ENCODE results near the gene PLSCR2. TPM values are rescaled to one million over a fixed set of nuclear protein-coding genes. Genes with fewer than 3 reads are reported as not detected.
"Not testable (repeated sequence)": the region's sequence is repeated elsewhere in the genome, so short reads cannot be mapped to it uniquely, and the experiment has no call there.

PLSCR2 gene
- total RNA-seq, 2 experiments from 2014 or later = not detected

DNA sequence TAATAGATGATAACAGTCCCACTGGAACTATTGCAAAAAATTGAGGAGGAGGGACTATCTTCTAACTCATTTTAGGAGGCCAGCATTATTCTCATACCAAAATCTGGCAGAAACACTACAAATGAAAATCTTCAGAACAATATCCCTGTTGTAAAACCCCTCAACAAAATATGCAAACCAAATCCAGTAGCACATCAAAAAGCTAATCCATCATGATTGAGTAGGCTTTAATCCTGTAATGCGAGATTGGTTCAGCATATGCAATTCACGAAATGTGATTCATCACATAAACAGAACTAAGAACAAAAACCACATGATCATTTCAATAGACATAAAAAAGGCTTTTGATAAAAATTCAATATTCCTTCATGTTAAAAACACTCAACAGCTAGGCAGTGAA, 23.9 kb upstream of the PLSCR2 start:
- POLR2A ChIA-PET = no interaction called here
- CTCF ChIA-PET = no interaction called here

DNA sequence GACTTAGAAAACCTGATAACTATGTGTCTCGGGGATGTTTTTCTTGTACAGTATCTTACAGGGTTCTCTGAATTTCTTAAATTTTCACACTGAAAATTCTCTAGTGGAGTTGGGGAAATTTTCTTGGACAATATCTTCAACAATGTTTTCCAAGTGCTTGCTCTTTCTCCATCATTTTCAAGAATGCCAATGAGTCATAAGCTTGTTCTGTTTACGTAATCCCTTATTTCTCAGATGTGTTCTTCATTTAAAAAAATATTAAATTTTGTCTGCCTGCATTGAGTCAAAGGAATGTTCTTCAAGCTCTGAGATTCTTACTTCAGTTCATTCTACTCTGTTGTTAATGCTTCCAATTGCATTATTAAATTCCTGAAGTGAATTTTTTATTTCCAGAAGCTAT, 21.9 kb upstream of the PLSCR2 start:
- ChIA-PET CTCF (interaction anchor here (0.5 kb wide), 1 partner anchor 40 kb away, joined by 3 read pairs; no protein-coding TSS in a partner anchor), POLR2A (no interaction called here)

DNA sequence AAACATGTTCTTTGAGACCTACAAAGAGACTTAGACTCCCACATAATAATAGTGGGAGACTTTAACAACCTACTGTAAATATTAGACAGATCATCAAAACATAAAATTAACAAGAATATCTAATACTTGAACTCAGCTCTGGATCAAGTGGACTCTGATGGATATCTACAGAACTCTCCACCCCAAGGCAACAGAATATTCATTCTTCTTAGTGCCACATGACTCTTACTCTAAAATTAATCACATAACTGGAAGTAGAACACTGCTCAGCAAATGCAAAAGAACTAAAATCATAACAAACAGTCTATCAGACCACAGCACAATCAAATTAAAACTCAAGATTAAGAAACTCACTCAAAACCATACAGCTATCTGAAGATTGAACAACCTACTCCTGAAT, 15.9 kb upstream of the PLSCR2 start:
- ChIA-PET CTCF (no interaction called here), POLR2A (no interaction called here)

DNA sequence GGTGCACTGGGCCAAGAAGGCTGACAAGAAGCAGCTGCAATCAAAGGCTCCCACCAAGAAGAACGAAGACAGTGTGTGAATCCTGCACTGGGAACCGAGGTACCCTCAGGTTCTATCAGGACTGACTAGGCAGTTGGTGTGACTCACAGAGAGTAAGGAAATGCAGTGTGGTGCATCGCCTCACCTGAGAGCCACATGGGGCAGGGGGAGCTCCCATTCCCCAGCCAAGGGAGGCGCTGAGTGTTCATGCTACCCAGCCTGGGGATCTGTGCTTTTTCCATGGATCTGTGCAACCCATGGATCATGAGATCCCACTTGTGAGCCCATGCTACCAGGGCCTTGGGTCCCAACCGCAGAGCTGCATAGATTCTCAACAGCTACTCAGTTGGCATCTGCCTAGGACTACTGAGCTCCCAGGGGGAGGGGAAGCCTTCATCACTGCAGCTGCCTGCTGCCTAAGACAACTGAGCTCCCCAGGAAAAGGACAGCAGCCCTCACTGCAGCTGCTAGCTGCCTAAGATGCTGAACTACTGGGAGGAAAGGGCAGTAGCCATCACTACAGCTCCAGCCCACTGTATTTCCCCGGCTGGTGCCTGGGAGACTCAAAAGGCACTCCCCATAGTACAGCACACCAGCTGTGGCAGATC, 6.9 kb upstream of the PLSCR2 start:
- ChIA-PET CTCF (no interaction called here), POLR2A (no interaction called here)

DNA sequence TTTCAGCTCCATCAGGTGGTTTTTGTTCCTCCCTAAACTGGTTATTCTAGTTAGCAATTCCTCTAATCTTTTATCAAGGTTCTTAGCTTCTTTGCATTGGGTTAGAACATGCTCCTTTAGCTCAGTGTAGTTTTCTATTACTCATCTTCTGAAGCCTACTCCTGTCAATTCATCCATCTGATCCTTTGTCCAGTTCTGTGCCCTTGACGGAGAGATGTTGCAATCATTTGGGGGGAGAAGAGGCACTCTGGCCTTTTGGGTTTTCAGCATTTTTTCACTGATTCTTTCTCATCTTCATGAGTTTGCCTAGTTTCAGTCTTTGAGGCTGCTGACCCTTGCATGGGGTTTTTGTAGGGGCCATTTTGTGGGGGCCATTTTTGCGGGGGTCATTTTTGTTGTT, 5.6 kb upstream of the PLSCR2 start:
- POLR2A ChIA-PET, CTCF ChIA-PET: not testable (repeated sequence)

DNA sequence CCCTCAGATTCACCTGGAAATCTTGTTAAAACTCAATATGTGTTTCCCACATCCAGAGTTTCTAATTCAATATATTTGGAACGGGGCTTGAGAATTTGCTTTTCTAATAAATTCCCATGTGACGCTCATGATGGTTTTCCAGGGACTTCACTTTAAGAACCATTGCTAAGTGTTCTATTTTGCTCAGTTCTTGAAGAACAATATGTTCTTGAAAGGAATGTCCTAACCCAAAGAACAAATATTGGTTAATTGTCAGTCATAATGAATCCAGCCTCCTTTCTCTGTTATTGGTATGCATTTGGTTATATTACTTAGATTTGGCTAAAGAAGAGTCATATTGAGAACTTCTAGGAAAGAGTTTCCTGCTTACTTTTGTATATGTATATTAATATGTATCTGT, 4.4 kb upstream of the PLSCR2 start:
- CTCF ChIA-PET = no interaction called here
- POLR2A ChIA-PET = no interaction called here

DNA sequence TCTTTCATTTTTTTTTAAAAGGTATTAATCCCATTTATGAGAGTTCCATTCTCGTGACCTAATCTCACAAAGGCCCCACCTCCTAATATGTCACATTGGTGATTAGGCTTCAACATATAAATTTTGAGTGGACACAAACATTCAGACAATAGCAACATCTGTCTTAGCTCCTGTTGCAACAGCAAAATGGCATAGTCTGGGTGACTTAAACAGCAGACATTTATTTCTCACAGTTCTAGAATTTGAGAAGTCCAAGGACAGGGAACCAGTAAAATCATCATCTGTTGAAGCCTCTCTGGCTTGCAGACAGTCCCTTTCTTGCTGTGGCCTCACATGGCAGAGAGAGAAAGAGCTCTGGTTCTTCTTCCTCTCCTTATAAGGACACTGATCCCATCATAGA, 3.2 kb upstream of the PLSCR2 start:
- POLR2A ChIA-PET = no interaction called here
- CTCF ChIA-PET = no interaction called here

DNA sequence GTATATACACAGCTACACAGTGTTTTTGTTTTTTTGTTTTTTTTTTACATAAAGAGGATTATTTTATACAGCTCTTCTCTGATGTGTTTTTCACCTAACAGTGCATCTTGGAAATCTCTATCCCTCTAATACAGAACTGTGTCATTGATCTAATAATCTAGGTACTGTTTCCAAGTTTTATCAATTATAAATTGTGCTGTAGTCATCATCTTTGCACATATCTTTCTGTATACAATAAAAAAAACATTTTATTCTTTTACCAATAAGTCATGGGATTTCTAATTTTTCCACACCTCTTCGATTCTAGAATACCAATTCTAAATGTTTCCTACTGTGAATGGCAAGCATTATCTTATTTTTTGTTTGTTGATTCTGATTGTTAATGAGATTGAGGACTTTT, 1.7 kb upstream of the PLSCR2 start:
- POLR2A ChIA-PET = no interaction called here
- CTCF ChIA-PET = no interaction called here

DNA sequence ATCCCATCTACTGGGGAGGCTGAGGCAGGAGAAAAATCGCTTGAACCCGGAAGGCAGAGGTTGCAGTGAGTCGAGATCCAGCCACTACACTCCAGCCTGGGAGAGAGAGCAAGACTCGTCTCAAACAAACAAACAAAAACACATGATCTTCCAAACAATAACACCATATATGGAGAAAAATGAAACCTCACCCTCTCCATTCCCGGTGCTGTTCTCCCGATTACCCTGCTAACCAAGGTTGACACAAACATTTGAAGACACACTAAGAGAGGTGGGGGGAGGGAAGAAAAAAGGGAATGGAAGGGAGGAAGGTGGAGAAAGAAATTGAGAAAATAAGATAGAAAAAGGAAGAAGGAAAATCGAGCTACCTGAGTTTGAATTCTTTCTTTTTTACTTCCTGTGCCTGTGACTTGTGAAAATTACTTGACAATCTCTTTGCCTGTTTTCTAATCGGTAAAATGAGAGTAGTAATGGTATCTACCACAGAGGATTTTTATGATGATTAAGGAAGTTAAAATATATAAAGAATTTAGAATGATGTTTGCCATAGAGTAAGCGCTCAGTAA, 1.1 kb upstream of the PLSCR2 start:
- CTCF ChIA-PET = interaction anchor here (0.5 kb wide), 1 partner anchor 280 kb away, joined by 3 read pairs; no protein-coding TSS in a partner anchor
- POLR2A ChIA-PET = no interaction called here

DNA sequence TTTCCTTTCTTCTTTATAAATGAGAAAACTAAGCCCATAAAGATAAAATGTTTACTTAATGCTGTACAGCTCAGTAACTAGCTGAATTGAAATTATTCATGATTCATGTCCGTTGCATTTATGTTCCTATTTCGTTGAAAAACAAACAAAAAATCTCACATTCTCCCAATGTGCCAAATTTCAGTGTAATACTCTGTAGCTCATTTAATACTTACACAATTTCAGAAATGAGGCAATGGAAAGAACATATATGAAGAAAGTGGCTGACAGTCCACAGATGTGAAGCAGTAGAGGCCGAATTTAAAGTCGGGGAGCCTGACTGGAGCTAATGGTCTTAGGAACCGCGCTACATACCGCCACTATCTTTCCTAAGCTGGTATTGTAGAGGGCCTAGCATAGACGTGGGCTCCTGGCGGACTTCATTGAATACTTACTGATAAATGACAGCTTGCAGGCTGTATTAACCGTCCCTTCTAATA, 651 bp downstream of the PLSCR2 start:
- ChIA-PET POLR2A (no interaction called here), CTCF (no interaction called here)

DNA sequence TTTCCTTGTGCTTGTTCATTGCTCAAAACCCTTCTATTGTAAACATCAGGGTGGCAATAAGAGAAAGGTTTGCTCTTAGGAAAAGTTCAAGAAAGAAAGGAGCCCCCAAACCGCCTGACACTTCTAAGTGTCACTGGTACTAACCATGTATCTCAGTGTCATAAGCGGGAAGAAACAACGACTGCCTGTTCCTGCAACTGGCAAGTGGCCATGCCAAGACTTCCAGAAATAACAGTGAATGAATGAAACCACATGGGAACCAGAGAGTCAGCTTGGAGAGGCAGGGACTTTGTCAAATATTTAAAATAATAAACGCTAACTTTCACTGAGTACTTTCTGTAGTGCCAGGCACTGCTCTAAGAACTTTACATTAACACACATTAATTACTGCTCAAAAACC, 1.1 kb downstream of the PLSCR2 start:
- CTCF ChIA-PET = no interaction called here
- POLR2A ChIA-PET = no interaction called here

DNA sequence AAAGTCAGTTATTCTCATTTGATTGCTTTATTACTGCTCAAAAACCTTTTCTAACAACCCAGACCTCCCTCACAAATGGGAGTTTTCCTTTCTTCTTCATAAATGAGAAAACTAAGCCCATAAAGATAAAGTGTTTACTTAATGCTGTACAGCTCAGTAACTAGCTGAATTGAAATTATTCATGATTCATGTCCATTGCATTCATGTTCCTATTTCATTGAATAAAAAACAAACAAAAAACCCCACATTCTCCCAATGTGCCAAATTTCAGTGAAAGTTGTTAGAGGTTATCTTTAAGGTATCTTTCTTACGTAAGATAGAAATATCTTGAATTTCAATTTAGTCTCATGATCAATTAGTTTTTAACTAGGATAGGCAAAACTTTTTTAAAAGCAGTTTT, 2.8 kb downstream of the PLSCR2 start:
- CTCF ChIA-PET = no interaction called here
- POLR2A ChIA-PET = no interaction called here

DNA sequence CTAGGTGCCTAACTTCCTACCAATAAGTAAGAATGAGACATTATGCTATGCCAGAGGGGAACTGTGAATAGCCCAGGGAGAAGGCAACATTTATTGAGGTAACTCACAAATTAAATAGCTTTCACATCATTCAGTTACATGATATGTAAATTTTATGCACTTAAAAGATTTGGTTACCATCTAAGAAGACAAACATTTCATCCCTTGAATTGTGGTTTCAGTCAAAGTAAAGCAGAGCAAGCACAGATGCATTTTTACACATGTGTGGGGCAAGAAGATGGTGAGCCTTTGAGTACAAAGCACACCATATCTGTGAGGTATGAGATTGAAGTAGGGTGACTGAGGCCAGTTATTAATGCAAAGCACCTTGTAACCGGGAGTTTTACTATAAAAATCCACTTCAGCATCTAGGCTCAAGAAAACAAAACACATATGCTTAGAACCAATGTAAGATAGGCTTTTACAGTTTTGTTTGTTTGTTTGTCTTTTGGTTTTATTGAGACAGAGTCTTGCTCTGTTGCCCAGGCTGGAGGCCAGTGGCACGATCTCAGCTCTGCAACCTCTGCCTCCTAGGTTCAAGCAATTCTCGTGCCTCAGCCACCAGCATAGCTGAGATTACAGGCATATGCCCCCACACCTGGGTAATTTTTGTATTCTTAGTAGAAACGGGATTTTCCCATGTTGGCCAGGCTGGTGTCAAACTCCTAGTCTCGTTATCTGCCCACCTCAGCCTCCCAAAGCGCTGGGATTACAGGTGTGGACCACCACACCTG, 3.5 kb downstream of the PLSCR2 start:
- POLR2A ChIA-PET = interaction anchor here (0.7 kb wide), 1 partner anchor 665 kb away, joined by 5 read pairs; no protein-coding TSS in a partner anchor

DNA sequence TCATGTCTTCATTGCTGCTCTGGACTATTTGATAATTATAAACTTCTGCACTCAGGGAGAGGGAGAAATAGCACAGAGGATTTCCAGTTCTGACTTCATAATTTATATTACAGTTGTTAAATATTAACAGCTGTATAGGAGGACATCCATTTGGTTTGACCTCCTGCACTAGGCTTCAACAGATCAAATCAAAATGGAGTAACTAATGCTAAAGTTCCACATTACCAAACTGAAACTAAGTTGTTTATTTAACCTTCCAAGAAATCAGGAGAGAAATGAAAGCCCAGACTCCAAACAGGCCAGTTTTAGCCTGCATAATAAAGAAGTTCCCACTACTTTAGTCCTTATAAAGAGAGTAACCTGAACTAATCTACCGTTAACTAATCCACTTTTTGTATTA, 4.6 kb downstream of the PLSCR2 start:
- CTCF ChIA-PET = no interaction called here
- POLR2A ChIA-PET = no interaction called here

More for the DNA sequence above, 3.5 kb downstream of the PLSCR2 start:
- CTCF ChIA-PET = no interaction called here

DNA sequence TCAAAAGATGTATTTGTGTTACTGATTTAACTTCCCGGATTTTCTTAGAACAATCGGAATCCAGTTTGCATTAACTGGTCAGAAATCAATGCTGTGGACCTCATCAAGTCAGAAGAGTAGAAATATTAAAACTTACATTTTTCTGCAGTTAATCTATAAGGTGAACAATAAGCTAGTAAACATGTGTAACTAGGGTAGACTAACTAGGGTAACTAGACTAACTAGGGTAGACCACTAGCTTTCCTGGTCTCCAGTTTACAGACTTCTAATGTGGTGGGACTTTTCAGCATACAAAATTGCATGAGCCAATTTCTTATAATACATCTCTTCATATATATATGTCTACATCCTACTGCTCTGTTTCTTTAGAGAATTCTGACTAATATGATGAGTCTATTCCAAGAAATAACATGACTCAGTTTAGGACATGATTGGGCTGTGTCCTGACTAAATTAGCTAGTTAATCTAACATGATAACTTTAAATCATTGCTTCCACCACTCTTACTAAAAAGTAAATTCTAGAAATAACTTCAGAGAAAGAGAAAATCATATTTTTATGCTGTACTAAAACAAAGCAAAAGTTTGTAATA, 5.3 kb downstream of the PLSCR2 start:
- POLR2A ChIA-PET = no interaction called here
- CTCF ChIA-PET = no interaction called here

DNA sequence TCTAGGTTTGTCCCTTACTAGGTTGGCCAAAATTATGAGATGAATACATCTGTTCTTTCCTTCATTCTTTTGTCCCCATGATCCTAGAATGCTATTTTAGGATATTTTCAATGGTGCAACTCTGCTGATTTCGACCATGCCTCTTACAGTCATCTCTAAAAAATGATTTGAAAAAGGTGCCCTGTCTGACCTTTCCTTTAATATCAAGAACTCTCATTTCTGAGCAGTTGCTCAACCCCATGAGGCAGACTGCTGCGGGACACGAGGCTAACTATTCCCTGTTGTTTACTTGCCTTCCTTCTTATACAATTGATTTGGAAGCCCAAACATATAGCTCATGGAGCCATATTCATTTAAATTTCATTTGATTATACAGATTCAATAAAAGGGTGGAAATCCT, 14.6 kb downstream of the PLSCR2 start:
- ChIA-PET CTCF (no interaction called here), POLR2A (no interaction called here)

DNA sequence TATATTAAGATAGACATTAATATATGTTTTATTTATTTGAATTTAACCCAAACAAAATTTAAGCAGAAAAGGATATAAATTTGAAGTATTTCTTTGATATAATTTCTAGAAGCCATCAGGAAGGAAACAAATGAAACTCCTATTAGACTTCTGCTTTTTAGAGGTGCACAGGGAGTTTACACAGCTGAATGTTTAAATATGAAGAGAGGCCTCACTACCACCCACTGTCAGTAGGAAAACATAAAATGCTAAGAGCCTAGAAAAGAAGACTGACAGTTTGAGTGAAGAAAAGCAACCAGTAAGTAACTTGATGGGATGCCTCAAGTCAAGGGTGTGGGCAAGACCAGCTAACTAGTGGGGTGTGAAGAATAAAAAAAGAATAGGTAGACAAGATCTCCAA, 19.7 kb downstream of the PLSCR2 start:
- POLR2A ChIA-PET = no interaction called here
- CTCF ChIA-PET = no interaction called here

DNA sequence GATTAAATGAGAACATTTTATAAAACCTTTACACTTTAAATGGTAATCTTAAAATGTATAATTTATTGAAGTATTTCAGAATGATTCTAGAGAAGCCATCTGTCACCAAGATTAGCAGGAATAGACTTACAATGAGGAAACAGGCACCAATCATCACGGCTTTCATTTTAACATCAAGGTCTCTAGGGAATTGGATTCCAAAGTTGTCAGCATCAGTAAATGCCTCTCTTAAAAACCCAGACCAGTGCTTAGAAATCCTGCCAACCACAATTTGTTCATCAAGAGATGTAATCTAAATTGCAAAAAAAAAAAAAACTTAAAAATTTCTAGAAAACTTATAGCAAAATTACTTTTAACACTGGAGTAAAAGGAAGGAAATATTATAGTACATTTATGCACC, 20.3 kb downstream of the PLSCR2 start:
- CTCF ChIA-PET = no interaction called here
- POLR2A ChIA-PET = no interaction called here

DNA sequence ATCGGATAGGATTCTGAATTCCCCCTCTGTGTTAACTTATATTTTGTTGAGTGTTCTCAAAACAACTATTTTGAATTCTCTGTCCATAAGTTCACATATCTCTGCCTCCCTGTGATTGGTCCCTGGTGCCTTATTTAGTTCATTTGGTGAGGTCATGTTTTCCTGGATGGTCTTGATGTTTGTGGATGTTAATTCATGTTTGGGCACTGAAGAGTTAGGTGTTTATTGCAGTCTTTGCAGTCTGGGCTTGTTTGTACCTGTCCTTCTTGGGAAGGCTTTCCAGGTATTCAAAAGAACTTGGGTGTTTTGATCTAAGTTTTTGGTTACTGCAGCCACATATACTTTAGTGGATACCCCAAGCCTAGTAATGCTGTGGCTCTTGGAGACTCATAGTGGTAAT, 23.3 kb downstream of the PLSCR2 start:
- ChIA-PET CTCF (no interaction called here), POLR2A (no interaction called here)

DNA sequence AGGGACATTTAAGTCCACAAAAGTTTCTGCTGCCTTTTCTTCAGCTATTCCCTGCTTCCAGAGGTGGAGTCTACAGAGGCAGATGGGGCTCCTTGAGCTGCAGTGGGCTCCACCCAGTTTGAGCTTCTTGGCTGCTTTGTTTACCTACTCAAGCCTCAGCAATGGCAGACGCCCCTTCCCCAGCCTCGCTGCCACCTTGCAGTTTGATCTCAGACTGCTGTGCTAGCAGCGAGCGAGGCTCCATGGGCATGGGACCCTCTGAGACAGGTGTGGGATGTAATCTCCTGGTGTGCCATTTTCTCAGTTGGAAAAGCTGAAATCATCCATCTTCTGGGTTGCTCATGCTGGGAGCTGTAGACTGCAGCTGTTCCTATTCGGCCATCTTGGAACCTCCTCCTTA, 29.1 kb downstream of the PLSCR2 start:
- CTCF ChIA-PET, POLR2A ChIA-PET: not testable (repeated sequence)

DNA sequence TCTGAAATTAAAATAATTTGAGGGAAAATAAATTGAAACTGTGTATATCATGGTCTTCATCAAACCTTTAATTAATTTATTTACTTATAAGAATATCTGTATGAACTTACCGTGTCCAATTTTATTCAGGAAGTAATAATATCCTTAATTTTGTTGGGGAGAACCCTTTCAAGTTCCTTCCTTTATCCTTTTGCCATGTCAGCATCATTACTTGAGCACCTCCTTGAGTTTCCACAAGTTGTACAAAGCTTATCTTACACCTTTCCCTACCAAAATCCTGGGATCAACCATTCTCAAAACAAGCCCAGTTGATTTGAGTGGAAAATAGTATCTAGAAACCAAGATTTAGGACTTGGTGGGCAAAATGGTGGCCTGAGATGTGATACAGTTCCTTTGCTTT, 37.3 kb downstream of the PLSCR2 start:
- ChIA-PET CTCF (no interaction called here), POLR2A (no interaction called here)
